Measurements from ENCODE around the gene PDE10A.

Gene PDE10A

DNA sequence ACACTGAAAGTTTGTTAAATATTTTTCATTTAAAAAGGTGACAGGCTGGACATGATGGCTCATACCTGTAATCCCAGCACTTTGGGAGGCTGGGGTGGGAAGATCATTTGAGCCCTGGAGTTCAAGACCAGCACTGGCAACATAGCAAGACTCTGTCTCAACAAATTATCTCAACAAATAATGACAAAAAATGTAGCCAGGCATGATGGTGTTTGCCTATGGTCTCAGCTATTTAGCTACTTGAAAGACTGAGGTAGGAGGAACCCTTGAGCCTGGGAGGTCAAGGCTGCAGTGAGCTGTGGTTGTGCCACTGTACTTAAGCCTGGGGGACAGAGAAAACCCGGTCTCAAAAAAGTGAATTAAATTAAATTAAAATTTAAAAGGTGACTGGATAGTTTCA lies 297.7 kb downstream of the PDE10A start (continued):
- TF ChIP-seq ZNF565 (CRISPR knock-in tag; conservative IDR thresholded peaks at IDR 0.05; ENCODE audit: low read depth) (no peak), ZNF8 (CRISPR knock-in tag; IDR thresholded peaks at IDR 0.05) (no peak), GLIS3 (CRISPR knock-in tag; IDR thresholded peaks at IDR 0.05) (no peak)

DNA sequence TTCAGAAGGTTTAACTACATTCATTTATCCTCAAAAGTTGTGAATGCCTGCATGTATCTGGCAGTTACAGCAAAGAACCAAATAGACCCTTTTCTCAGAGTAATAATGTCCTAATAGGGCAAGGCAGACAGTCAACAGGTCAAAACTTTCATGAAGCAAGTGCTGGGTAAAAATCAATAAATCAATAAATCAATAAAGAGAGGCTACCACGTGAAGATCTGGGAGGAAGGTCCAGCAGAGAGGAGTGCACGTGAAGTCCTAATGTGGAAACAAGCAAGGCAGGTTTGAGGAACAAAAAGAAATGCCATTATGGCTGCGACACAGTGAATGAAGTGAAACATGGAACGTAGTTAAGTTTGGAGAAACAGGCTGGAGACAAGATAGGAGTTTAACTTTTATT lies 317.3 kb downstream of the PDE10A start:
- no peak for TF ChIP-seq GLIS3 (CRISPR knock-in tag; IDR thresholded peaks at IDR 0.05)
- TF ChIP-seq SNAI2 (CRISPR knock-in tag; IDR thresholded peaks at IDR 0.05), result no peak
- TF ChIP-seq ZFP3 (CRISPR knock-in tag; IDR thresholded peaks at IDR 0.05), result no peak
- no peak for TF ChIP-seq OSR1 (CRISPR knock-in tag; IDR thresholded peaks at IDR 0.05)
- ATAC-seq, result no peak

DNA sequence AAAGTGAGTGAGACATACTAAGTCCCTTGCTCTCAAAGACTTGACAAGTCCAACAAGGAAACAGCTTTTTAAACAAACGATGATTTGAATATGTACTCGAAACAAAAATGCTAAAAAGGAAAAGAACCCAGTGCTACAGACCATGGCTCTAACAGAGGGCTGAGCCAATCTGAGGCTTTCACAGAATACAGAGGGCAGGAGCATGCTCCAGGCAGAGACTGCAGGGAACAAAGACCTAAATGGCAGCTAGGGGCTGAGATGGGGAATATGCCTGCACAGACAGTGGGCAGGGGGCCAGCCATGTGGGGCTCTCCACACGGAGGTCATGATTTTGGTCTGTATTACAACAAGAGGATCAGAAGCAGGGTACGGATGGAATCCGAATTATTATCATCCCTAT lies 322.5 kb downstream of the PDE10A start:
- TF ChIP-seq, protein P1, sequence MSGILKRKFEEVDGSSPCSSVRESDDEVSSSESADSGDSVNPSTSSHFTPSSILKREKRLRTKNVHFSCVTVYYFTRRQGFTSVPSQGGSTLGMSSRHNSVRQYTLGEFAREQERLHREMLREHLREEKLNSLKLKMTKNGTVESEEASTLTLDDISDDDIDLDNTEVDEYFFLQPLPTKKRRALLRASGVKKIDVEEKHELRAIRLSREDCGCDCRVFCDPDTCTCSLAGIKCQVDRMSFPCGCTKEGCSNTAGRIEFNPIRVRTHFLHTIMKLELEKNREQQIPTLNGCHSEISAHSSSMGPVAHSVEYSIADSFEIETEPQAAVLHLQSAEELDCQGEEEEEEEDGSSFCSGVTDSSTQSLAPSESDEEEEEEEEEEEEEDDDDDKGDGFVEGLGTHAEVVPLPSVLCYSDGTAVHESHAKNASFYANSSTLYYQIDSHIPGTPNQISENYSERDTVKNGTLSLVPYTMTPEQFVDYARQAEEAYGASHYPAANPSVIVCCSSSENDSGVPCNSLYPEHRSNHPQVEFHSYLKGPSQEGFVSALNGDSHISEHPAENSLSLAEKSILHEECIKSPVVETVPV (CRISPR knock-in tag; IDR thresholded peaks at IDR 0.05), result no peak
- no peak for TF ChIP-seq TCF4 (CRISPR knock-in tag; IDR thresholded peaks at IDR 0.05; ENCODE audit: borderline replicate concordance)
- TF ChIP-seq, protein P2, sequence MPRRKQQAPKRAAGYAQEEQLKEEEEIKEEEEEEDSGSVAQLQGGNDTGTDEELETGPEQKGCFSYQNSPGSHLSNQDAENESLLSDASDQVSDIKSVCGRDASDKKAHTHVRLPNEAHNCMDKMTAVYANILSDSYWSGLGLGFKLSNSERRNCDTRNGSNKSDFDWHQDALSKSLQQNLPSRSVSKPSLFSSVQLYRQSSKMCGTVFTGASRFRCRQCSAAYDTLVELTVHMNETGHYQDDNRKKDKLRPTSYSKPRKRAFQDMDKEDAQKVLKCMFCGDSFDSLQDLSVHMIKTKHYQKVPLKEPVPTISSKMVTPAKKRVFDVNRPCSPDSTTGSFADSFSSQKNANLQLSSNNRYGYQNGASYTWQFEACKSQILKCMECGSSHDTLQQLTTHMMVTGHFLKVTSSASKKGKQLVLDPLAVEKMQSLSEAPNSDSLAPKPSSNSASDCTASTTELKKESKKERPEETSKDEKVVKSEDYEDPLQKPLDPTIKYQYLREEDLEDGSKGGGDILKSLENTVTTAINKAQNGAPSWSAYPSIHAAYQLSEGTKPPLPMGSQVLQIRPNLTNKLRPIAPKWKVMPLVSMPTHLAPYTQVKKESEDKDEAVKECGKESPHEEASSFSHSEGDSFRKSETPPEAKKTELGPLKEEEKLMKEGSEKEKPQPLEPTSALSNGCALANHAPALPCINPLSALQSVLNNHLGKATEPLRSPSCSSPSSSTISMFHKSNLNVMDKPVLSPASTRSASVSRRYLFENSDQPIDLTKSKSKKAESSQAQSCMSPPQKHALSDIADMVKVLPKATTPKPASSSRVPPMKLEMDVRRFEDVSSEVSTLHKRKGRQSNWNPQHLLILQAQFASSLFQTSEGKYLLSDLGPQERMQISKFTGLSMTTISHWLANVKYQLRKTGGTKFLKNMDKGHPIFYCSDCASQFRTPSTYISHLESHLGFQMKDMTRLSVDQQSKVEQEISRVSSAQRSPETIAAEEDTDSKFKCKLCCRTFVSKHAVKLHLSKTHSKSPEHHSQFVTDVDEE (CRISPR knock-in tag; IDR thresholded peaks at IDR 0.05), result no peak
- no peak for TF ChIP-seq ISL1 (CRISPR knock-in tag; IDR thresholded peaks at IDR 0.05)
- no peak for TF ChIP-seq GLIS3 (CRISPR knock-in tag; IDR thresholded peaks at IDR 0.05)
- TF ChIP-seq CSDC2 (CRISPR knock-in tag; IDR thresholded peaks at IDR 0.05), result no peak
- no peak for TF ChIP-seq TOX (CRISPR knock-in tag; IDR thresholded peaks at IDR 0.05; ENCODE audit: borderline replicate concordance)
- TF ChIP-seq RARB (CRISPR knock-in tag; IDR thresholded peaks at IDR 0.05), result no peak
- no peak for TF ChIP-seq SNAI2 (CRISPR knock-in tag; IDR thresholded peaks at IDR 0.05)
- no peak for TF ChIP-seq ZNF565 (CRISPR knock-in tag; conservative IDR thresholded peaks at IDR 0.05; ENCODE audit: low read depth)
- no peak for TF ChIP-seq OSR1 (CRISPR knock-in tag; IDR thresholded peaks at IDR 0.05)
- ATAC-seq, result no peak

DNA sequence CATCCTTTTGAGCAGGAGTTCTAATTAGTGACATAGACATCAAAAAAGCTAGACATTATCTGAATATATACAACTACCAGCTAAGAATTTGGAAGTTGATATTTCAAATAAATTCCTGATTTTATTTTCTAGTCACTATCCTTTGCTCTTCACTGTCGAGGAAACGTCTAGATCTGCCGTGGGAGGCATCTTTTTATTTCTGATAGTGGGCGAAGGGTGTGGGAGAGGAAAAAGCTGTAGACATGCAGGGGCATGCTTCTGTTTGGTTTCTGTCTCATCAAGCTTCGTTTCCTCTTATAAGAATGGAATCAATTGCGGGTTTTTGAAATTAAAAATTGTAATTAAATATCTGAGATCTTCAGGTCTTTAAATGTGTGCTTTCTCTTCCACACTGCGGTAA lies 337.4 kb downstream of the PDE10A start:
- TF ChIP-seq, protein P3, sequence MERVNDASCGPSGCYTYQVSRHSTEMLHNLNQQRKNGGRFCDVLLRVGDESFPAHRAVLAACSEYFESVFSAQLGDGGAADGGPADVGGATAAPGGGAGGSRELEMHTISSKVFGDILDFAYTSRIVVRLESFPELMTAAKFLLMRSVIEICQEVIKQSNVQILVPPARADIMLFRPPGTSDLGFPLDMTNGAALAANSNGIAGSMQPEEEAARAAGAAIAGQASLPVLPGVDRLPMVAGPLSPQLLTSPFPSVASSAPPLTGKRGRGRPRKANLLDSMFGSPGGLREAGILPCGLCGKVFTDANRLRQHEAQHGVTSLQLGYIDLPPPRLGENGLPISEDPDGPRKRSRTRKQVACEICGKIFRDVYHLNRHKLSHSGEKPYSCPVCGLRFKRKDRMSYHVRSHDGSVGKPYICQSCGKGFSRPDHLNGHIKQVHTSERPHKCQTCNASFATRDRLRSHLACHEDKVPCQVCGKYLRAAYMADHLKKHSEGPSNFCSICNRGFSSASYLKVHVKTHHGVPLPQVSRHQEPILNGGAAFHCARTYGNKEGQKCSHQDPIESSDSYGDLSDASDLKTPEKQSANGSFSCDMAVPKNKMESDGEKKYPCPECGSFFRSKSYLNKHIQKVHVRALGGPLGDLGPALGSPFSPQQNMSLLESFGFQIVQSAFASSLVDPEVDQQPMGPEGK (CRISPR knock-in tag; IDR thresholded peaks at IDR 0.05; ENCODE audit: borderline replicate concordance), result no peak
- TF ChIP-seq SNAI2 (CRISPR knock-in tag; IDR thresholded peaks at IDR 0.05) (no peak), TOX (CRISPR knock-in tag; IDR thresholded peaks at IDR 0.05; ENCODE audit: borderline replicate concordance) (no peak), ZNF8 (CRISPR knock-in tag; IDR thresholded peaks at IDR 0.05) (no peak), ZFP30 (CRISPR knock-in tag; IDR thresholded peaks at IDR 0.05) (no peak), ESRRG (CRISPR knock-in tag; IDR thresholded peaks at IDR 0.05) (no peak), ZNF70 (CRISPR knock-in tag; IDR thresholded peaks at IDR 0.05) (no peak), PPARA (CRISPR knock-in tag; IDR thresholded peaks at IDR 0.05; ENCODE audit: borderline replicate concordance) (no peak), BACH2 (CRISPR knock-in tag; IDR thresholded peaks at IDR 0.05; ENCODE audit: borderline replicate concordance) (no peak), CSDC2 (CRISPR knock-in tag; IDR thresholded peaks at IDR 0.05) (no peak)
- TF ChIP-seq, protein P1 (CRISPR knock-in tag; IDR thresholded peaks at IDR 0.05), result no peak
- ATAC-seq, result no peak

DNA sequence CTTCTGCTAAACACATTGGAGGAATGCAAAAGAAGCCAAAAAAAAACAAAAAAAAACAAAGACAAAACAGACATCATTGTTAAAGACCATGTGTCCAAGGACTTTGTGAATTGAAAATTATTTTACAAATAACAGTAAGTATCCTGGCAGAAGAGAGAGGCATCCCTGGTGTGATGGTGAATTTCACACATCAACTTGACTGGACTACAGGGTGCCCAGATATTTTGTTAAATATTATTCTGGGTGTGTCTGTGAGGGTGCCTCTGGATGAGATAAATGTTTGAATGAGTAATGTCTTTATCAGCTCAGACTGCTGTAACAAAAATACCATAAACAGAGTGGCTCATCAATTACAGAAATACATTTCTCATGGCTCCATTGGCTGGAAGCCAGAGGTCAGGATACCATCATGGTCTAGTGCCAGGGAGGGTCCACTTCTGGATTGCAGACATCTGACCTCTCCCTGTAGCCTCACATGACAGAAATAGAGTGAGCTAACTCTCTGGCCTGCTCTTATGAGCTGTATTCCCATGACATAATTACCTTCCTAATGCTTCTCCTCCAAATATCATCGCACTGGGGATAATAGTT lies 341.4 kb downstream of the PDE10A start:
- ATAC-seq, result no peak
- no peak for TF ChIP-seq TCF4 (CRISPR knock-in tag; IDR thresholded peaks at IDR 0.05; ENCODE audit: borderline replicate concordance)
- no peak for TF ChIP-seq ZC3H10 (CRISPR knock-in tag; IDR thresholded peaks at IDR 0.05)
- TF ChIP-seq, protein P4, sequence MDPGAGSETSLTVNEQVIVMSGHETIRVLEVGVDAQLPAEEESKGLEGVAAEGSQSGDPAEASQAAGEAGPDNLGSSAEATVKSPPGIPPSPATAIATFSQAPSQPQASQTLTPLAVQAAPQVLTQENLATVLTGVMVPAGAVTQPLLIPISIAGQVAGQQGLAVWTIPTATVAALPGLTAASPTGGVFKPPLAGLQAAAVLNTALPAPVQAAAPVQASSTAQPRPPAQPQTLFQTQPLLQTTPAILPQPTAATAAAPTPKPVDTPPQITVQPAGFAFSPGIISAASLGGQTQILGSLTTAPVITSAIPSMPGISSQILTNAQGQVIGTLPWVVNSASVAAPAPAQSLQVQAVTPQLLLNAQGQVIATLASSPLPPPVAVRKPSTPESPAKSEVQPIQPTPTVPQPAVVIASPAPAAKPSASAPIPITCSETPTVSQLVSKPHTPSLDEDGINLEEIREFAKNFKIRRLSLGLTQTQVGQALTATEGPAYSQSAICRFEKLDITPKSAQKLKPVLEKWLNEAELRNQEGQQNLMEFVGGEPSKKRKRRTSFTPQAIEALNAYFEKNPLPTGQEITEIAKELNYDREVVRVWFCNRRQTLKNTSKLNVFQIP (CRISPR knock-in tag; IDR thresholded peaks at IDR 0.05; ENCODE audit: borderline replicate concordance, low read depth), result no peak

Data from SK-N-SH treated with all-trans-retinoic acid at 6 μM for 48 hours (cell line).